SKM-1 (cell line): ENCODE data around the gene GRM4.

Experiments
- DNase-seq: peaks from one replicate; lab custom pipeline; 2025; ENCODE audit not compliant: unreplicated experiment; lab: John Stamatoyannopoulos, UW

The GRM4 gene

DNA sequence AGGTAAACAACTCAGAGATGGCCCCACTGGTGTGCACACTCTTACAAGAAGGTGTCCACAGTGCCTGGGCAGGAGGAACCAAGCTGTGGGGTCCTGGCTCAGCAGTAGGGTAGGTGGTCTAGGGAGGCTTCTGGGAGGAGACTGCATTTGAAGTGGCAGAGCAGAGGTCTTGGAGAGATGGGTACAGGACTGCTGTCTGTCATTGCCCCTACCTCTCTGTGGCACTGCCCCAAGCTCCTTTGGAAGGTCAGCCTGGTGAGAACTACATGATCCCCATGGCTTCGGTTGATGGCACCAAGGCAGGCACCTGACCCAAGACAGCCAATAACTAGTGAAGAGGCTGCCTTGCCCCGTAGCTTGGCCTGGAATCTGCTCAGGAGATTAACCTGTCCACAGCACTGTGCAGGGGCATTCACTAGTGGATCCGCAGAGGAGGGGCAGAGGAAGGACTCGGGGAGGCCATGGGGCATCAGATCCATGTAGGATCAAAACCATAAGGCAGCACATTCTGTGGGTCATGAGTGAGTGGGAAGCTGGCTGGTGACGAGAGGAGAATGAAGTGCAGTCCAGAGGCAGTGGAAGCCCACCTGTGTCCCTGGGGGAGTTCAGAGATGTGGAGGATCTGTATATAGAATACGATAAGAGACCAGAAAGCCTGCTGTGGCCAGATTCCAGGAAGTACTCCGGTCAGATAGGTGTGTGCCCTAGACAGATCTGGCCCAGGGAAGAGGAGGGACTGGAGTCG is 162.0 kb downstream of the GRM4 start:
- DNase-seq = no peak

DNA sequence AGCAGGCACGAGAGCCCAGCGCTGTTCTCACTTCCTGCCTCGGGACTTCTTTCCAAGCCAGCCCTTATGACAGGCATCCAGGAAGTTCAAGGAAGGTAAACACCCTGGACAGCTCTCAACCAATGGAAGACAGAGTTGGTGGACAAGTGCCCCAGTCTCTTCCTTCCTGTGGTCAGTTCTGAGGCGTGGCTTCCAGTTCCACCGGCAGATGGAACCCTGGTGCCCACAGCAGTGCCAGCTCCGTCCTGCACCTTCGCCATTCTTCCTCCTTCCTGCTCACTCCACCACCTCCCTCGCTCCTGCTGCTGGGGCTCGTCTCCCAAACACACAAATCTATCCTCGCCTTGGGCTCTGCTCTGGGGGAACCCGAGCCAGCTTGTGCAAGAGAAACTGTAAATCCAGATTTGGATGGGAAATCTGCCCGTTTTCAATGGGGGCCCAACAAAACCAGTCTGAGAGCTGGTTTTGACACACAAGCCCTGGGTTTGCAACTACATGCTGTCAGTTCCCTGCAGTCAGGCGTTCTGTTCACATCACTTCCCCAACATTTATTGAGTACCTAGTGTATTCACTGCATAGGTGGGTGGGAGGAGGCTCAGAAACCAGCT is 162.7 kb downstream of the GRM4 start:
- no peak for DNase-seq

DNA sequence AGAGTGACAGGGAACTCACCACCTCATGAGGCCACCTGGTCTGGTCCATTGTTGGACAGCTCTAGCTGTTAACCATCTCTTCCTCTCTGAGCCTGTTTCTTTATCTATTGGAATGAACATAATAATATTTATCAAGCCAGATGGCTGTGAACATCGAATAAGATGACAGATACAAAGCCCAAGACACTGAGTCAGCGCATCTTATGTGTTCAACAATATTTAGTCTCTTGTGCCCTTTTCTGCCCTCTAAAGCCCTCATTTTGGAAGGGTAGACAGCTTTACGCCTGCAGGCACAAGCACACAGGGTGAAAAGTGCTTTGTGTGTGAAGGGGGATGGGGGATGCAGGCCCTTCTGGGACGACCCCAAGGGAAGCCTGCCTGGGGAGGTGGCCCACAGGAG is 164.0 kb downstream of the GRM4 start:
- DNase-seq = no peak

DNA sequence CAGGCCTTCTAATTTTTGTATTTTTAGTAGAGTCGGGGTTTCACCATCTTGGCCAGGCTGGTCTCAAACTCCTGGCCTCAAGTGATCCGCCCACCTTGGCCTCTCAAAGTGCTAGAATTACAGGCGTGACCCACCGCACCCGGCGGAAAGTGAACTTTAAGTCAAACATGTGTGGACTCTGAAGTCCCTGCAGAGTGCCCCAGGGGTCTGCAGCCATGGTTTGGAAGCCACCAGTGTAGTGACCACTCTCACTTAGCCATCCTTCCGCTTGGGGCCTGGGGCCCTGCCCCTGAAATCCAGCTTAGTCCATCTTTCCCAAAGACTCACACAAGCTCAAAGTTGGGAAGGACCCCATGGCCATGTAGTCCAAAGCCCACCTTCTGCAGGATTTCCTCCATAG is 164.5 kb downstream of the GRM4 start:
- DNase-seq = no peak

DNA sequence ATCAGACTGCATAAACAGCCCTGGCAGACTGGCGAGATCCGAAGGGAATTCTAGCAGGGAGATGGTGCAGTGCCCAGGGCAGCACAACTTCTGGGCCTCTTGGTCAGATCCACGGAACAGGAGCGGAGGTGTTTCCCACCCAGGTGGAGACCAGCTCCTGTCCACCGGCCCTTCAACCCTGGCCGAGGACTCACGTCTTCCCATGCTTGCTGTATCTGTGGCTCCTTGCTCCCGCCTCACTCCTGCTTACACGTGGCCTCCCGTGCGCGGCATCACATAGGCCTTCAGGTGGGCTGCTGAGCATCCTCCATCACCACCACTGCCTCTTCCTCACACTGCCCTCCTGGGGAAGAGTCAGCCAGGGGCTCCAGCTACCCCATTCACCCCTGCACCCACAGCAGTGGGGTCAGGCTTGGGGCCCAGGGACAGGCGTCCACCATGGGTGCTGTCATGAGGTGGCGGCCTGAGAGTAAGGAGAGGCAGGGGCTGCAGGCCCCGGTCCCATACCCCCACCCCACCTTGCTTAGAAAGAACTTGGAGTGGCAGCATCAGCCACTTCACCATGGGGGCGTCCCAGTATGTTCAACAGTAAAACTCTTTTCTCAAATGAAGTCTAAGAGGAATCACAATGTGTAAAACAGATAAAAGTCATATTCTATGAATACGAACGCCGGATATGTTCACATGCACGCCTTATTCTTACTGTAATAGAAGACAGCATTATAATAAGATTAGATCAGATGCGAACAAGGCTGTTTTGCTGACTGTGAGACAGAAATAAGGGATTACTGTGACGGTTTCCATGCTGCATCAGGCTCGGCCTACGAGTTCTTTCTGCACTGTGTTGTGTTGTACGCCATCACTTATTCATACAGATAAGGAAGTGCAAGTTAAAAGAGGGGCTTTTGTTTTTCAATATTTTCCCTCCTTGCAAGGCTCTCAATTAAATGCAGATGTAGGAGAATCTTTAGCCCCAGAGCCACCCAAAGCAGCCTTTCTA is 165.4 kb downstream of the GRM4 start:
- DNase-seq = no peak

DNA sequence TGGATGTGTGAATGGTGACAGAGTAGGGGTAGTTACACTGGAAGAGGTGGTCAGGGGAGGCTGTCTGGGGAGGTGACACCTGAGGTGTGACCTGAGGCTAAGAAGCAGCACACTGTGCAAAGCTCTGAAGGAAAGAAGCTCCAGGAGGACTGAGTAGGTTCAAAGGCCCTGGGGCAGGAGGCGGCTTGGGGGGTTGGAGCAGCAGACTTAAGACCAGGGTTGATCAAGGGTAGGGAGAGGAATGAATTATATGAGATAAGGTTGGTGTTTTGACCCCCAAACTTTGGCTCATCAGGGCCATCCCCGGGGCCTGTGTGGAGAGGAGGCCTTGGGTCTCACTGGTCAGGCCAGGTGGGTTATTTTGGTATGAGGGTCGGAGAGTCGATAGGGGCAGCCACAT is 166.1 kb downstream of the GRM4 start:
- no peak for DNase-seq

DNA sequence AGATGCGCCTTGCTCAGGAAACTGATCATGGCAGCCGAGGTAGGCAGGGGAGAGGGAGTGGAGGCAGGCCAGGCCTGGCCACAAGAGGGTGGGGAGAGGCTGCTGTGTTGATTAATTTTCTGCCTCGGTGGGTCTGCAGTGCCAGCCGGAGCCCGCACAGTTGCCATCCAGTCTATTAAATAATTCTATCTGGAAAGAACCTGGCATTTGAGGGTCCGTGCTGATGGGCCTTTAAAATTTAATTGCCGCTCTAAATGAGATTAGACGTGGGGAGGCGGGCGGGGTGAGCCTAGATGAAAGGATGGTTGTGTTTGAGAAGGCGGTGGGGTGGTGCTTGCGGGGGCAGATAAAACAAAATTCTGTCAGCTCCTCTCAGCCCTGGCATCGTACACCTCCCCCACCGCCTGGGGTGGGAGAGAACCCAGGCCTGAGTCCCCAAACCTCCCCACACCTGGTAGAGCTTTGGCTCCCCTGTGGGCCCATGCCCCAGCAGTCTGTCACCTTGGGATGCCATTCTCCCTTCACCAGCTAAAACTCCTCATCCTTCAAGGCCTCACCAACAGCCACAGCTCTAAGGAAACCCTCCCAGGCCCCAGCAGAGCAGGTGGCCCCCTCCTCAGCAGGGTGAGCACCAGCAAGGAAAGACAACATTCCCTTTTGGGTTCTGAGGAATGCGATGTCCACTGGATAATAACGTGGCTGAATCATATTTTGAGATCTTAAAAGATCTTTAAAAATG is 167.3 kb downstream of the GRM4 start:
- DNase-seq = no peak

DNA sequence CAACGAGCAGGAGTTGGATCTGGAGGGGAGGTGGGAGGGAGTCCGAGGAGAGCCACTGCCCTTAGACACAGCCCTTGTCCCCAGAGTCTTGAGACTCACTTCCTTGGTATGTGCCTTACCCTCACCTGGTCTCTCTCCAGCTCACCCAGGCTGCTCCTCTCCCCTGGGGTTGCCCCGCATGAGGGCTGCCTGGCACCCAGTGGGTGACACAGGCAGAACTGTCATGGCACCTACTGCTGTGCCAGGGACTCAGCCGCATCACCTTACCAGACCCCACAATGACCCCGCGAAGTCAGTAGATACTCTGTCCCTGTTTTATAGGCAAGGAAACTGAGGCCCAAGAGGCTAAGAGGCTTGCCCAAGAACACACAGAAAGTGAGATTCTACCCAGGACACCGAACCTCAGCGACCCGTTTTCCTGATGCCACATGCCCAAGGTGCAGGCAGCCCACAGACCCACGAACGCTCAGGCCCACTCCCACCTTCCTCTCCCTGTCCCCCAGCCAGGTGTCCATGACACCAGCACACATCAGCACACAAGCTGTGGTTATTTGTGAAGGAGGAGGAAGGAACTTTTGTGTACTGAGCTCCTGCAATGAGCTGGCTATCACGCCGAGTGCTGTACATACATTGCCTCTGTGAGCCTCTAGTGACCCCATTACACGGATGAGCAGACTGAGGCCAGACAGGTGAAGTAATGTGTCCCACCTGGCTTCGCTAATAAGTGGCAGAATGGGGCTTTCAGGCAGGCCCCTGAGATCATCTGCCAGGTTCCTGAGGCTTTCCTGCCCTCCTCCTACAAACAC is 168.1 kb downstream of the GRM4 start:
- DNase-seq = no peak

DNA sequence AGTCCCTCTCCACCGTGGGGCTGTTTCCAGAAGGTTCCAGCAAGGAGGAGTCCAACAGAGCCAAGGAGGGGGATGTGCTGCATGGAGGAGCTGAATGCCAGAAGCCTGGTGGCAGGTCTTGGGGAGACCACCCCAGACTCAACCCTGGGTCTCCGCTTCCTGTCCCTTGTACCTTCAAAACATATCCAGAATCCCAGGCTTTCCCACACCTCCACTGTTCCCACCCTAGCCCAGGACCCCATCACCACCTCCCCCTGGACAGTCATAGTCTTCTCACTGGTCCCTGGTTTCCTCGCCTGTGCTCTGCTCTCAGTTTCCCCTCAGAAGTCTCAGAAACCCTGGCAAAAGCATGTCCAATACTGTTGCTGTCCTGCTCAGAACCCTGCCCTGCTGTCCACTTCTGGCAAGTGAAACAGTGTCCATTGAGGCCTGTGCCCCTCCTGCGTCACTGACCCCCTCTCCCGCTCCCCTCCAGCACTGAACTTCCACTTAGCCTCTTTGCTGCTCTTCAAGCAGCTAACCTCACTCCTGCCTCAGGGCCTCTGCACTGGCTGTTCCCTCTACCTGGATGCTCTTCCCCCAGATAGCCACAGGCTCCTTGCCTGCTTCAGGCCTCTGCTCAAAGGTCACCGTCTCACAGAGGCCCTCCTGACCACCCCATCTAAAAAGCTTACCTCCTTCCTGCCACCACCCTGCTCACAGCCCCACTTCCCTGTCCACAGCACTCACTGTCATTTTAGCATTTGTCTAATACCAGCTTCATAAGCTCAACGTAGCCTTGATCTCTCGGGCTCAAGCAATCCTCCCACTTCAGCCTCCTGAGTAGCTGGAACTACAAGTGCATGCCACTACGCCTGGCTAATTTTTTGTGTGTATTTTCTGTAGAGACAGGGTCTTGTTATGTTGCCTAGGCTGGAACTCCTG is 169.2 kb downstream of the GRM4 start:
- DNase-seq = no peak

DNA sequence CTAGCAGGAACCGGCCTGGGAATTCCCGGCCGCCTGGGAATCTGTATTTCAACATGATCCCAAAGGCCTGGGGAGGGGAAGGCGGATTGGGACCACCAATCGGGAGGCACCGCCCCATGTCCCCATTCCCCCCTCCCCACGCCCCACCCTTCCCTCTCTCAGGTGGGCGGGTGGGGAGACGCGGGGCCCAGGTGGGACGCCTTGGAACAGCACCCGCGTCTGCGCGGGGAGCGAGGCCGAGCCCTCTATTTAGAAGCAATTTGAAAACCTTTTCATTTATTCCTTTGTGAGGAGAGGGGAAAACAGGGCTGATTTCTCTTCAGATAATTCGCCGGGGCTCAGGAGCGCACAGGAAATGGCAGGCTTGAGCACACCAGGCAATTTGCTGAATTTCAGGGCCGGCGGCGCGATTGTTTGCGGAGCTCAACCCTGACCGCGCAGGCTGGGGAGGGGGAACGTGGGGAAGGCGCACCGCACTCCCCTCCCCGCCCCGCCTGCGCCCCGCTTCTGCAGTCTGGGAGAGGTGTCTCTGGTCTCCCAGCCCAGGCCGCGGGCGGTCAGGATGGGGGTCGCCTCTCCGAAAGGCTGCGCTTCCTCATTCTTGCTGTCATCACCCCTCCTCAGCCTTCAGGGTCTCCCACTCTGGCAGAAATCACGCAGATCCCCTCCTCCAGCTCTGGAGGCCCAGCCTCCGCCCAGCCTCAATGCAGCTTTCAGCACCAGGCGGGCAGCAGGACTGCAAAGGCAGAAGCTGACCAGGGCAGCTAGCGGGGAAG is 170.0 kb downstream of the GRM4 start:
- no peak for DNase-seq

DNA sequence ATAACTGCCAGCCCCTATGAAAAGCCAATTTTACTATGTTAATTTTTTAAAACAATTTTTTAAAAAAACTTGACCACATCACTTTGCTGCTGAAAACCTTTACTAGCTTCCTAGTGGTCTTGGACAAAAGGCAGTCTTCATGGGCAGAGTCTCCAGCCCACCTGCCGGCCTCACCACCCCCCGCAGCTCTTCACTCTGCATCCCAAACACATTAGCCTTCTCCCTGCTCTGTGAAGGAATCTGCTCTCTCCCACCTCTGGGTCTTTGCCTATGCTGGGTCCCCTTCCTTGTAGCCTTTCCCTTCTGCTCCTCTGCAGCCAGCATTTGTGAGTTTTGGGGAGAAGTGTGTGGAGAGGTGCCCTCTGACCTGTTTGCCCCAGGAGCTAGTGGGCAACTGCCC is 171.4 kb downstream of the GRM4 start:
- DNase-seq = no peak

DNA sequence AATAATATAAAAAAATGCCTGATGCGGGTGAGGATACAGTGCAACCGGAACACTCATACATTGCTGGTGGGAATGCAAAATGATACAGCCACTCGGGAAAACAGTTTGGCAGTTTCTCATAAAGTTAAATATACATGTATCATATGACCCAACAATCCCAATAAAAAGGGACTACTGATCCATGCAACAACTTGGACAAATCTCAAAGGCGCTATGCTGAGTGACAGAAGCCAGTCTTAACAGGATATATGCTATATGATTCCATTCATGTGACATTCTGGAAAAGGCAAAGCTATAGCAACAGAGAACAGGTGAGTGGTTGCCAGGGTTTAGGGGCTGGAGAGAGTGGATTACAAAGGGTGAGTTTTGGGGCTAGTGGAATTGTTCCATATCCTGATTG is 171.9 kb downstream of the GRM4 start:
- DNase-seq = no peak

DNA sequence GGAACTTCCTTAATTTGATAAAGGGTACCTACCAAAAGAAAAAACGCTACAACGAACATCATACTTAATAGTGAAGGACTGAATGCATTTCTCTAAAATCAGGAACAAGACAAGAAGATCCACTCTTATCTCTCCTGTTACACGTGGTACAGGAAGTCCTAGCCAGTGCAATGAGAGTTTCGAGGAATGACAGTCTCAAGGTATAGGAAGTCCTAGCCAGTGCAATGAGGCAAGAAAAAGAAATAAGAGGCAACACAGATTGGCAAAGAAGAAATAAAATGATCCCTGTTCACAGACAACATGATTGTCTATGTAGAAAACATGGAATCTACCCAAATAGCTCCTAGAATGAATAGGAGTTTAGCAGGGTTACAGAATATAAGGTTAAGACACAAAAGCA is 174.3 kb downstream of the GRM4 start:
- no peak for DNase-seq
